8988T (cell line): ENCODE measurements around the gene SSU72.
"Not testable (repeated sequence)": the region's sequence is repeated elsewhere in the genome, so short reads cannot be mapped to it uniquely, and the experiment has no call there.

Experiments
- DNase-seq: peaks from one replicate; pipeline ENCODE4 v3.0.0; 2011

The SSU72 gene

GRCh38 chr1:1494311-1494710 is 80.4 kb downstream of the SSU72 start:
- DNase-seq, result not testable (repeated sequence)
